ENCODE measurements around the gene ZNF492. TPM values are rescaled to one million over a fixed set of nuclear protein-coding genes. Genes with fewer than 3 reads are reported as not detected.

Gene ZNF492
- polyA plus RNA-seq, 1 of the 3 experiments (the other 2 are of a cell fraction), result 0.28 TPM

GRCh38 chr19:22600690-22601648 is 33.2 kb upstream of the ZNF492 start (continued):
- TF ChIP-seq, protein P1, sequence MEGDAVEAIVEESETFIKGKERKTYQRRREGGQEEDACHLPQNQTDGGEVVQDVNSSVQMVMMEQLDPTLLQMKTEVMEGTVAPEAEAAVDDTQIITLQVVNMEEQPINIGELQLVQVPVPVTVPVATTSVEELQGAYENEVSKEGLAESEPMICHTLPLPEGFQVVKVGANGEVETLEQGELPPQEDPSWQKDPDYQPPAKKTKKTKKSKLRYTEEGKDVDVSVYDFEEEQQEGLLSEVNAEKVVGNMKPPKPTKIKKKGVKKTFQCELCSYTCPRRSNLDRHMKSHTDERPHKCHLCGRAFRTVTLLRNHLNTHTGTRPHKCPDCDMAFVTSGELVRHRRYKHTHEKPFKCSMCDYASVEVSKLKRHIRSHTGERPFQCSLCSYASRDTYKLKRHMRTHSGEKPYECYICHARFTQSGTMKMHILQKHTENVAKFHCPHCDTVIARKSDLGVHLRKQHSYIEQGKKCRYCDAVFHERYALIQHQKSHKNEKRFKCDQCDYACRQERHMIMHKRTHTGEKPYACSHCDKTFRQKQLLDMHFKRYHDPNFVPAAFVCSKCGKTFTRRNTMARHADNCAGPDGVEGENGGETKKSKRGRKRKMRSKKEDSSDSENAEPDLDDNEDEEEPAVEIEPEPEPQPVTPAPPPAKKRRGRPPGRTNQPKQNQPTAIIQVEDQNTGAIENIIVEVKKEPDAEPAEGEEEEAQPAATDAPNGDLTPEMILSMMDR (IDR thresholded peaks at IDR 0.05), result no peak
- TF ChIP-seq FOXJ3 (CRISPR knock-in tag; IDR thresholded peaks at IDR 0.05), result no peak
- TF ChIP-seq NFIC (IDR thresholded peaks at IDR 0.05; ENCODE audit: borderline replicate concordance), result no peak

GRCh38 chr19:22601906-22602630 is 32.1 kb upstream of the ZNF492 start:
- WGBS (ENCODE audit: low lambda C conversion rate), result 18% methylated on average over 12 of the region's 12 CpGs
- H3K27me3 ChIP-seq (ENCODE audit: insufficient read depth), result no peaks in the 10 kb centered on the region
- no peaks in the 10 kb centered on the region for H3F3A ChIP-seq (replicated peaks; ENCODE audit: insufficient read depth)
- H3K27ac ChIP-seq (ENCODE audit: low read depth in 2 of 2, low read length in 1 of 2), result no peak overlapping the region
- H4K20me1 ChIP-seq (ENCODE audit: insufficient read depth), result no peaks in the 10 kb centered on the region
- H3K79me2 ChIP-seq (ENCODE audit: insufficient read depth), result no peaks in the 10 kb centered on the region
- TF ChIP-seq RFX5 (IDR thresholded peaks at IDR 0.05; ENCODE audit: low read length) (no peak), EP300 (IDR thresholded peaks at IDR 0.05; ENCODE audit: borderline replicate concordance in 1 of 2, low read depth in 1 of 2, low read length in 1 of 2) (no peak), MXI1 (IDR thresholded peaks at IDR 0.05; ENCODE audit: low read depth, low read length) (no peak), RXRA (IDR thresholded peaks at IDR 0.05; ENCODE audit: borderline replicate concordance, low read depth) (no peak), USF2 (IDR thresholded peaks at IDR 0.05; ENCODE audit: borderline replicate concordance, low read depth, low read length) (no peak)
- TF ChIP-seq, protein P2, sequence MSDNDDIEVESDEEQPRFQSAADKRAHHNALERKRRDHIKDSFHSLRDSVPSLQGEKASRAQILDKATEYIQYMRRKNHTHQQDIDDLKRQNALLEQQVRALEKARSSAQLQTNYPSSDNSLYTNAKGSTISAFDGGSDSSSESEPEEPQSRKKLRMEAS (IDR thresholded peaks at IDR 0.05; ENCODE audit: low read depth), result no peak
- no peaks in the 10 kb centered on the region for H3K9me2 ChIP-seq
- no peak overlapping the region for H2AFZ ChIP-seq (ENCODE audit: low read depth)
- no peak overlapping the region for H3K9ac ChIP-seq
- CTCF ChIA-PET, result interaction anchor here (1.2 kb wide), 1 partner anchor 10 kb away, joined by 3 read pairs; no protein-coding TSS in a partner anchor
- no peaks in the 10 kb centered on the region for H3K36me3 ChIP-seq (replicated peaks in 1 of 2; ENCODE audit: control insufficient read depth in 1 of 2, insufficient read depth in 2 of 2, low read length in 1 of 2)
- DNase-seq, result no peak
- H3K4me2 ChIP-seq, result no peak overlapping the region
- H3K9me3 ChIP-seq, result no peaks in the 10 kb centered on the region
- H3K4me3 ChIP-seq (ENCODE audit: low read depth in 2 of 2, low read length in 1 of 2), result no peak overlapping the region
- no peaks in the 10 kb centered on the region for H3K4me1 ChIP-seq (ENCODE audit: control insufficient read depth in 1 of 2, insufficient read depth in 2 of 2, low read depth in 1 of 2, low read length in 1 of 2)
- POLR2A ChIA-PET, result no interaction called here
